Ectodermal cell (in vitro differentiated cells): ENCODE data around the gene ESRRA. TPM values are rescaled to one million over a fixed set of nuclear protein-coding genes. Genes with fewer than 3 reads are reported as not detected.

Source experiments
- H3K27ac ChIP-seq: 2 replicates; pipeline ENCODE4 v1.7.0; 2013; ENCODE audit warnings: mild to moderate bottlenecking, low read depth, low read length; ENCODE audit not compliant: insufficient read depth, poor library complexity, severe bottlenecking
- H3K27me3 ChIP-seq: 2 replicates; pipeline ENCODE4 v1.7.0; 2013; ENCODE audit warnings: mild to moderate bottlenecking, low read length; ENCODE audit not compliant: insufficient read depth, control insufficient read depth, poor library complexity, severe bottlenecking
- H3K36me3 ChIP-seq: one replicate; pipeline ENCODE4 v1.7.0; 2013; ENCODE audit warnings: low read length; ENCODE audit not compliant: control insufficient read depth, insufficient read depth
- H3K4me1 ChIP-seq: one replicate; pipeline ENCODE4 v1.7.0; 2013; ENCODE audit warnings: low read length; ENCODE audit not compliant: control insufficient read depth, insufficient read depth
- H3K4me3 ChIP-seq: 2 replicates; pipeline ENCODE4 v1.7.0; 2013; ENCODE audit warnings: low read depth, low read length, control low read depth; ENCODE audit not compliant: insufficient read depth
- H3K9me3 ChIP-seq: 2 replicates; pipeline ENCODE4 v1.7.0; 2013; ENCODE audit warnings: mild to moderate bottlenecking, low read length, moderate library complexity; ENCODE audit not compliant: control insufficient read depth
- WGBS, 2 experiments: methylation state at CpG; one replicate each; pipeline ENCODE4 v1.1.7; 2013; ENCODE audit warnings: missing lambda C conversion rate in 2 of 2; 5-methylcytosine and 5-hydroxymethylcytosine counted together
- polyA plus RNA-seq, 4 experiments: library from polyadenylated mRNA; stranded (reverse); fragments of 50-300 nt; gene quantifications; one replicate each; pipeline ENCODE4 v1.2.3, GENCODE V29; 2013

The ESRRA gene
- 19.6 TPM for polyA plus RNA-seq (2013, experiment 1 of 4)
- polyA plus RNA-seq (2013, experiment 2 of 4): 17.8 TPM
- polyA plus RNA-seq (2013, experiment 3 of 4): 11.3 TPM
- 12.8 TPM for polyA plus RNA-seq (2013, experiment 4 of 4)

GRCh38 chr11:64305075-64305690 lies at the start of gene ESRRA:
Gene ESRRA, plus strand, starts transcription at chr11:64305524. Its CDS starts 1,656 bp downstream, at chr11:64307180.
- Histone ChIP-seq H3K4me3 (peak within 1 kb of the TSS; percentile 66), H3K9me3 (no peaks in the 10 kb centered on the region), H3K27ac (peak within 1 kb of the TSS; percentile 78), H3K27me3 (peaks cover 34% of the 10 kb centered on the region), H3K4me1 (peaks cover 13% of the 10 kb centered on the region), H3K36me3 (no peaks in the 10 kb centered on the region)
- WGBS, 2 experiments: 0% methylated on average over 81 of the region's 81 CpGs

- Histone ChIP-seq H3K27me3 (no peaks in the 10 kb centered on the region), H3K9me3 (no peaks in the 10 kb centered on the region), H3K4me1 (no peaks in the 10 kb centered on the region), H3K27ac (no peak overlapping the region), H3K4me3 (no peak overlapping the region), H3K36me3 (peaks cover 12% of the 10 kb centered on the region)
- WGBS, 2 experiments: 95 to 97% methylated on average over 15 of the region's 15 CpGs
These were observed 49.0 kb upstream of the ESRRA start for GRCh38 chr11:64256300-64256699.

- Histone ChIP-seq H3K9me3 (no peaks in the 10 kb centered on the region), H3K4me3 (no peak overlapping the region), H3K27me3 (no peaks in the 10 kb centered on the region), H3K27ac (no peak overlapping the region), H3K4me1 (peaks cover 4% of the 10 kb centered on the region), H3K36me3 (peaks cover 22% of the 10 kb centered on the region)
- WGBS, 2 experiments: 93 to 95% methylated on average over 24 of the region's 24 CpGs
These were observed 47.0 kb upstream of the ESRRA start for GRCh38 chr11:64258356-64258755.

- Histone ChIP-seq H3K27ac (no peak overlapping the region), H3K4me3 (no peak overlapping the region), H3K9me3 (no peaks in the 10 kb centered on the region), H3K4me1 (peaks cover 10% of the 10 kb centered on the region), H3K36me3 (peaks cover 22% of the 10 kb centered on the region), H3K27me3 (no peaks in the 10 kb centered on the region)
- 93 to 94% methylated on average over 32 of the region's 32 CpGs for WGBS, 2 experiments
These were observed 46.3 kb upstream of the ESRRA start for GRCh38 chr11:64258946-64259532.

GRCh38 chr11:64259533-64260067 lies 45.7 kb upstream of the ESRRA start:
- no peaks in the 10 kb centered on the region for H3K27me3 ChIP-seq
- H3K9me3 ChIP-seq: no peaks in the 10 kb centered on the region
- WGBS, 2 experiments: 91 to 96% methylated on average over 4 of the region's 4 CpGs
- peaks cover 22% of the 10 kb centered on the region for H3K36me3 ChIP-seq
- no peak overlapping the region for H3K4me3 ChIP-seq
- peaks cover 10% of the 10 kb centered on the region for H3K4me1 ChIP-seq
- H3K27ac ChIP-seq: no peak overlapping the region

GRCh38 chr11:64260147-64260708 lies 45.1 kb upstream of the ESRRA start:
- no peak overlapping the region for H3K4me3 ChIP-seq
- H3K4me1 ChIP-seq: peaks cover 10% of the 10 kb centered on the region
- WGBS, 2 experiments: 94 to 95% methylated on average over 6 of the region's 6 CpGs
- no peak overlapping the region for H3K27ac ChIP-seq
- H3K9me3 ChIP-seq: no peaks in the 10 kb centered on the region
- peaks cover 22% of the 10 kb centered on the region for H3K36me3 ChIP-seq
- no peaks in the 10 kb centered on the region for H3K27me3 ChIP-seq

- no peak overlapping the region for H3K4me3 ChIP-seq
- H3K4me1 ChIP-seq: peaks cover 10% of the 10 kb centered on the region
- no peaks in the 10 kb centered on the region for H3K27me3 ChIP-seq
- H3K9me3 ChIP-seq: no peaks in the 10 kb centered on the region
- H3K27ac ChIP-seq: no peak overlapping the region
- 96% methylated on average over 18 of the region's 18 CpGs for WGBS, 2 experiments
- peaks cover 25% of the 10 kb centered on the region for H3K36me3 ChIP-seq
These were observed 43.7 kb upstream of the ESRRA start for GRCh38 chr11:64261556-64262080.

- Histone ChIP-seq H3K4me1 (peaks cover 10% of the 10 kb centered on the region), H3K27ac (no peak overlapping the region), H3K36me3 (peaks cover 25% of the 10 kb centered on the region), H3K27me3 (no peaks in the 10 kb centered on the region), H3K4me3 (no peak overlapping the region), H3K9me3 (no peaks in the 10 kb centered on the region)
- 96 to 97% methylated on average over 42 of the region's 42 CpGs for WGBS, 2 experiments
These were observed 42.9 kb upstream of the ESRRA start for GRCh38 chr11:64262271-64263002.

- H3K27ac ChIP-seq: no peak overlapping the region
- peaks cover 10% of the 10 kb centered on the region for H3K4me1 ChIP-seq
- no peaks in the 10 kb centered on the region for H3K9me3 ChIP-seq
- 79 to 80% methylated on average over 29 of the region's 29 CpGs for WGBS, 2 experiments
- H3K36me3 ChIP-seq: peaks cover 24% of the 10 kb centered on the region
- H3K4me3 ChIP-seq: no peak overlapping the region
- no peaks in the 10 kb centered on the region for H3K27me3 ChIP-seq
These were observed 42.0 kb upstream of the ESRRA start for GRCh38 chr11:64263021-64263946.
